Measurements from ENCODE around the gene B3GNT7. TPM values are rescaled to one million over a fixed set of nuclear protein-coding genes. Genes with fewer than 3 reads are reported as not detected.

B3GNT7 gene
- total RNA-seq, 2 experiments from 2014 or later = 7.8 to 8.7 TPM

DNA sequence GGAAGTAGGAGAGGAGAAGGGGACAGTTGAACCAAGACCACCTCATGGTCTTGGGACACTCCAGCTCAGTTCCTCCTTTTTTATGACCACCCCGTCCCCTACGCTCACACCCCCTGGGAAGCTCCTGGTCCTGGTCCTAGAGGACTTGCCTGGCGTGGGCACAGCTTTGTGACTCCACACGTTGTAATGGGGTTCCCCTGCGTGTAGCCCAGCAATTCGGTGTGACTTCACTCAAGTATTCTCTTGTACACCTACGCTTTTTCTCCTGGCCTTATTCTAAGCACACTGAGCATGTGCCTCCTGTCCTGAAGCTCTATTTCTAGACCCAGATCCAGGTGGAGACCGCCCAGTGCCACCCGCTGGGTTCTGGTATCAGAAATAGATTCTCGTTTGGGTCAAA lies 36.1 kb upstream of the B3GNT7 start:
- no peaks in the 10 kb centered on the region for H3K9me2 ChIP-seq (ENCODE audit: insufficient read depth, low read length)
- DNase-seq (ENCODE audit: low spot score) = no peak
- H3K4me1 ChIP-seq (ENCODE audit: insufficient read depth, low read length, poor library complexity, severe bottlenecking) = peaks cover 13% of the 10 kb centered on the region
- no peak overlapping the region for H3K4me2 ChIP-seq (ENCODE audit: low read length)
- H3K9me3 ChIP-seq (ENCODE audit: low read length) = no peaks in the 10 kb centered on the region
- no peak overlapping the region for H3K27ac ChIP-seq (ENCODE audit: low read depth, low read length, poor library complexity, severe bottlenecking)
- ChIA-PET POLR2A (interaction anchor here (0.7 to 1.4 kb wide), 4 partner anchors 20 to 391 kb away, joined by 3 to 4 read pairs (median 3); no protein-coding TSS in a partner anchor), CTCF (ENCODE audit: unreplicated experiment) (no interaction called here)
- H4K20me1 ChIP-seq (ENCODE audit: insufficient read depth, low read length) = no peaks in the 10 kb centered on the region
- H3K36me3 ChIP-seq (ENCODE audit: insufficient read depth, low read length) = no peaks in the 10 kb centered on the region
- H3K4me3 ChIP-seq (ENCODE audit: low read depth, low read length, poor library complexity, severe bottlenecking) = no peak overlapping the region
- intact Hi-C loops (cut with micrococcal nuclease; ENCODE audit: unreplicated experiment) = no loop called here
- TF ChIP-seq, protein P1, sequence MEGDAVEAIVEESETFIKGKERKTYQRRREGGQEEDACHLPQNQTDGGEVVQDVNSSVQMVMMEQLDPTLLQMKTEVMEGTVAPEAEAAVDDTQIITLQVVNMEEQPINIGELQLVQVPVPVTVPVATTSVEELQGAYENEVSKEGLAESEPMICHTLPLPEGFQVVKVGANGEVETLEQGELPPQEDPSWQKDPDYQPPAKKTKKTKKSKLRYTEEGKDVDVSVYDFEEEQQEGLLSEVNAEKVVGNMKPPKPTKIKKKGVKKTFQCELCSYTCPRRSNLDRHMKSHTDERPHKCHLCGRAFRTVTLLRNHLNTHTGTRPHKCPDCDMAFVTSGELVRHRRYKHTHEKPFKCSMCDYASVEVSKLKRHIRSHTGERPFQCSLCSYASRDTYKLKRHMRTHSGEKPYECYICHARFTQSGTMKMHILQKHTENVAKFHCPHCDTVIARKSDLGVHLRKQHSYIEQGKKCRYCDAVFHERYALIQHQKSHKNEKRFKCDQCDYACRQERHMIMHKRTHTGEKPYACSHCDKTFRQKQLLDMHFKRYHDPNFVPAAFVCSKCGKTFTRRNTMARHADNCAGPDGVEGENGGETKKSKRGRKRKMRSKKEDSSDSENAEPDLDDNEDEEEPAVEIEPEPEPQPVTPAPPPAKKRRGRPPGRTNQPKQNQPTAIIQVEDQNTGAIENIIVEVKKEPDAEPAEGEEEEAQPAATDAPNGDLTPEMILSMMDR (conservative IDR thresholded peaks at IDR 0.05; ENCODE audit: low read length) = no peak
- no peak for TF ChIP-seq EZH2phosphoT487 (IDR thresholded peaks at IDR 0.05; ENCODE audit: borderline replicate concordance, low read depth, low read length)
- H3K79me2 ChIP-seq (ENCODE audit: insufficient read depth, low read depth, low read length) = no peaks in the 10 kb centered on the region
- BruUV-seq (replicated peaks) = no TSS peak
- H2AFZ ChIP-seq (ENCODE audit: low read length) = no peak overlapping the region

GRCh38 chr2:231359948-231360347 lies 35.6 kb upstream of the B3GNT7 start:
- ChIA-PET CTCF (ENCODE audit: unreplicated experiment) (no interaction called here), POLR2A (interaction anchor here (0.7 to 1.4 kb wide), 3 partner anchors 33 to 390 kb away, joined by 3 to 4 read pairs (median 3); no protein-coding TSS in a partner anchor)
- Histone ChIP-seq H2AFZ (ENCODE audit: low read length) (no peak overlapping the region), H3K9me2 (ENCODE audit: insufficient read depth, low read length) (no peaks in the 10 kb centered on the region), H4K20me1 (ENCODE audit: insufficient read depth, low read length) (no peaks in the 10 kb centered on the region), H3K4me2 (ENCODE audit: low read length) (no peak overlapping the region), H3K79me2 (ENCODE audit: insufficient read depth, low read depth, low read length) (no peaks in the 10 kb centered on the region), H3K9me3 (ENCODE audit: low read length) (no peaks in the 10 kb centered on the region), H3K4me1 (ENCODE audit: insufficient read depth, low read length, poor library complexity, severe bottlenecking) (peaks cover 17% of the 10 kb centered on the region), H3K27ac (ENCODE audit: low read depth, low read length, poor library complexity, severe bottlenecking) (no peak overlapping the region), H3K36me3 (ENCODE audit: insufficient read depth, low read length) (no peaks in the 10 kb centered on the region), H3K4me3 (ENCODE audit: low read depth, low read length, poor library complexity, severe bottlenecking) (no peak overlapping the region)
- no TSS peak for BruUV-seq (replicated peaks)
- TF ChIP-seq EZH2phosphoT487 (IDR thresholded peaks at IDR 0.05; ENCODE audit: borderline replicate concordance, low read depth, low read length) = no peak
- TF ChIP-seq, protein P1 (conservative IDR thresholded peaks at IDR 0.05; ENCODE audit: low read length) = no peak
- no peak for DNase-seq (ENCODE audit: low spot score)
- intact Hi-C loops (cut with micrococcal nuclease; ENCODE audit: unreplicated experiment) = no loop called here

DNA sequence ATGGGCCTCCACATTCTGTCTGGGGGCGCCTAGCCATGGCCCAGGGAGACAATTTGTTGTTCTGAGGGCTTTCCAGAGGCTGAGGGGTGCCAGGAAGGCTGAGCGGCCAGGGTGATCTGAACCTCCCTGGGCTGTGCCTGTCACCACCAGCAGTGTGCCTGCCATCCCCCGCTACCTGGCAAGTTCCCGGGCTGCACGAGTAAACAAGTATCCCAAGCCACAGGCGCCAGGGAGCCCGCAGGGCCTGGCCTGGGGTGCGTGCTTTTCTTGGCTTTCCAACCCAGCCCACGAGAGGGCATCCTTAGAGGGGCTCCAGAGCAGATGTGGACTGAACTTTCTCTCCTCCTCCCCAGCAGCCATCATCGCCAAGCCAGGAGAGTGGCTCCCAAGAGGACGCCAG lies 35.1 kb upstream of the B3GNT7 start:
- no peaks in the 10 kb centered on the region for H3K9me3 ChIP-seq (ENCODE audit: low read length)
- ChIA-PET CTCF (ENCODE audit: unreplicated experiment) (no interaction called here), POLR2A (no interaction called here)
- H3K36me3 ChIP-seq (ENCODE audit: insufficient read depth, low read length) = no peaks in the 10 kb centered on the region
- intact Hi-C loops (cut with micrococcal nuclease; ENCODE audit: unreplicated experiment) = no loop called here
- H4K20me1 ChIP-seq (ENCODE audit: insufficient read depth, low read length) = no peaks in the 10 kb centered on the region
- no TSS peak for BruUV-seq (replicated peaks)
- H3K4me1 ChIP-seq (ENCODE audit: insufficient read depth, low read length, poor library complexity, severe bottlenecking) = peaks cover 18% of the 10 kb centered on the region
- TF ChIP-seq, protein P1 (conservative IDR thresholded peaks at IDR 0.05; ENCODE audit: low read length) = 0 out of 2 replicates have a peak, but pooled peaks have one; percentile 20
- TF ChIP-seq EZH2phosphoT487 (IDR thresholded peaks at IDR 0.05; ENCODE audit: borderline replicate concordance, low read depth, low read length) = no peak
- H3K27ac ChIP-seq (ENCODE audit: low read depth, low read length, poor library complexity, severe bottlenecking) = no peak overlapping the region
- no peak overlapping the region for H3K4me2 ChIP-seq (ENCODE audit: low read length)
- peak; percentile 16 for DNase-seq (ENCODE audit: low spot score)
- no peaks in the 10 kb centered on the region for H3K79me2 ChIP-seq (ENCODE audit: insufficient read depth, low read depth, low read length)
- no peaks in the 10 kb centered on the region for H3K9me2 ChIP-seq (ENCODE audit: insufficient read depth, low read length)
- H2AFZ ChIP-seq (ENCODE audit: low read length) = no peak overlapping the region
- no peak overlapping the region for H3K4me3 ChIP-seq (ENCODE audit: low read depth, low read length, poor library complexity, severe bottlenecking)
